Muscle layer of duodenum (tissue), 2 donors: ENCODE measurements around the gene NAPG.

Experiments used
- H3K27ac ChIP-seq: one replicate; pipeline ENCODE4 v1.7.0; 2013; ENCODE audit warnings: mild to moderate bottlenecking, low read length
- H3K27me3 ChIP-seq: one replicate; pipeline ENCODE4 v1.7.0; 2013; ENCODE audit warnings: low read depth, mild to moderate bottlenecking, control low read depth, low read length
- H3K36me3 ChIP-seq, 2 donors: one replicate each; pipeline ENCODE4 v1.7.0; 2013; ENCODE audit warnings: low read length in 2 of 2, control low read depth in 1 of 2, mild to moderate bottlenecking in 1 of 2; ENCODE audit not compliant: insufficient read depth in 2 of 2, control insufficient read depth in 1 of 2
- H3K4me1 ChIP-seq, 2 donors: one replicate each; pipeline ENCODE4 v1.7.0; 2013; ENCODE audit warnings: low read length in 2 of 2, mild to moderate bottlenecking in 2 of 2, control low read depth in 1 of 2, moderate library complexity in 1 of 2; ENCODE audit not compliant: insufficient read depth in 2 of 2, control insufficient read depth in 1 of 2
- H3K4me3 ChIP-seq, 2 donors: one replicate each; pipeline ENCODE4 v1.7.0; 2013; ENCODE audit warnings: low read length in 2 of 2, low read depth in 1 of 2, mild to moderate bottlenecking in 1 of 2
- H3K9me3 ChIP-seq, 2 donors: one replicate each; pipeline ENCODE4 v1.7.0; 2013; ENCODE audit warnings: low read length in 2 of 2, control low read depth in 1 of 2, mild to moderate bottlenecking in 1 of 2; ENCODE audit not compliant: control insufficient read depth in 1 of 2
- donor health status: healthy.

Gene NAPG

DNA sequence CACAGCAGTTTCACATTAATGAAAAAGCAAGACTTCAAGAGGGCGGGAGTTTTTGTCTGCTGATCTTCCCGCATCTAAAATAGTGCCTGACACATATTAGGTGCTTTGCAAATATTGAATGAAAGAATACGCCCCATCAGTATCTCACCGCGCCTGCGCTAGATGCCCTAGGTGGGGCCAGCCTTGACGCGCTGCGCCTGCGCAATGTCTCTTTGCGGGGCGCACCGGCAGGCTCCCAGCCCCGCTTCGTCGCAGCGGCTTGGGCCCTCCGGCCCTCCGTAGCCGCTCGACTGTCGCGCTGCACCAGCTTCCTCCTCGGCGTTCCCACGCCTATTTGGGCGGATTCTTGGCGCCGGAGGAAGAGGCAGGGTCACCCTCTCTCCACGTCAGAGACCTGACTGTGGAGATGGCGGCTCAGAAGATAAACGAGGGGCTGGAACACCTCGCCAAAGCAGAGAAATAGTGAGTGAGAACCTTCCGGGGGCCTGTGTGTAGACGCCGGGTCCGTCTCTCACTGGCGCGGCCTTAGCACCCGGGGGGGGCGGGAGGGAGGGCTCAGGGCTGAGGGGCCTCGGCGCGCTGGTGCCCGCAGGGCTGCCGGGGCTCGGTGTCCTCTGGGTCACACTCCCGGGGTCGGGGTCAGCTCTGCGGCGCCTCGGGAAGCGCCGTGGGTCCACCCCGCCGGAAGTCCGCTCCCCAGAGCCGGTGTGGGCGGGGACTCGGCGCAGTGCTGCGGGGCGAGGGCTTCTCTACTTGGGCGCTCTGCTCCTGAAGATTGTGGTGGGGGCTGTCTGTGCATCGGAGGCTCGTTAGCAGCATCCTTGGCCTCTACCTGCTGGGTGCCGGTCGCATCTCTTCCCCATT lies at the start of gene NAPG:
Gene NAPG, plus strand, starts transcription at position 331 of the 864 bp plus-strand sequence. Its CDS starts 76 bp downstream, at position 407.
- no peaks in the 10 kb centered on the region for H3K36me3 ChIP-seq
- H3K27me3 ChIP-seq: no peaks in the 10 kb centered on the region
- H3K4me1 ChIP-seq: peaks cover 0 to 15% of the 10 kb centered on the region in 2 donors
- H3K9me3 ChIP-seq: no peaks in the 10 kb centered on the region
- peak within 1 kb of the TSS; percentile 86 for H3K27ac ChIP-seq
- H3K4me3 ChIP-seq: peak within 1 kb of the TSS; percentile 99

DNA sequence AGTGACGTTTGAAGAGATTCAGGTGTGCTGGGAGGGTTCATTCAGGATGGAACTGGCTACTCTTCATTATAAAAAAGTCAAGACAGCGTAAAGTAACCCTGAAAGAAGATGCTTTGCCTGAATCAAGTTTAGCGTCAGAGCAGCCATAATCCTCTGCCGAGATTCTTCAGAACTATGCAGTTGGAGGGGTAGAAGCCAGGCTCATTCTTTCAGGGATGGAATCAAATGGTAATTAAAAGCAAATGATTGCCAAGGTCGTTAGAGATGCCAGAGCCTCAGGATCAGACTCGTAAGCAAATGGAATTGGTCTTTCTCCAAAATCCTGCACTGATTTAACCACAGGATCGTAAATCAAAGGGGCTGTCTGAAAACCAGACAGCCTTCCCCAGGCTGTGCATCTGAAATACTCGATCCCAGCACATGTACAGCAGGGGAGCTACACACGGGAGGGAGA lies 49.5 kb upstream of the NAPG start:
- Histone ChIP-seq H3K4me1 (peaks cover 6 to 18% of the 10 kb centered on the region in 2 donors), H3K9me3 (no peaks in the 10 kb centered on the region), H3K36me3 (peaks cover 0 to 5% of the 10 kb centered on the region in 2 donors), H3K27me3 (no peaks in the 10 kb centered on the region), H3K27ac (no peak overlapping the region), H3K4me3 (no peak overlapping the region)

DNA sequence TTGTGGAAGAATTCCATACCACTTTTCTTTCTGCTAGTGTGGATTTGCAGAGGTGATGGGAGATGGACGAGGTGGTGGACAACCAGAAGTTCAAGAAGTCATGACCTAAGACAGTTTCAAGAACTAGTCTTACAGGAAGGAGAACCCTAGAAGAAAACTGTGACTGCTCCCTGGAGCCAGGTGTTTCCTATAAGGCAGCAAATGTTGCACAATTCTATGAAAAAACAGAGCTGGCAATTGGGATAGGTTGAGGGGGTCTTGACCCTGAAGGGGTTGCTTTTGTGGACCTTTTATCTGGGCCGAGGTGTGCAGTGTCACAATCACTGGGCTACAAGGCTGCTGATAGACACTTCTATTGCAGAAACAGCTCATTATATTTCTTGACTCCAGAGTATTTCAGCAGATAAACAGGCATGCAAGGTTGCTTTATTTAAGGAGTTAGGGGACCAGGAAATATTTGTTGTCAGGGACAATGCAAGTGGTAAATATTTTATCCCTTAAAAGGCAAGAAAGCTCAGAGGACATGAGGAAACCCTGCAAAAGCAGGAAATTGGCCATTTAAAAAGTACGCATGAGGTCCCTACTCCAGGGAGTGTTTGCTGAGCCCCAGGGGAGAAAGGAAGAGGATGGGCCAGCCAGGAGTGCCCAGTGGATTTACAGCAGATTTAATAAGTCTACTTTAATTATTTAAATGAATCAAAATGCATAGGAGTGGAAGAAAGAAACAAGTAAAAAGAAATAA lies 48.5 kb upstream of the NAPG start:
- H3K4me3 ChIP-seq: no peak overlapping the region
- no peaks in the 10 kb centered on the region for H3K27me3 ChIP-seq
- no peaks in the 10 kb centered on the region for H3K36me3 ChIP-seq
- no peaks in the 10 kb centered on the region for H3K9me3 ChIP-seq
- peaks cover 6 to 18% of the 10 kb centered on the region in 2 donors for H3K4me1 ChIP-seq
- H3K27ac ChIP-seq: no peak overlapping the region

DNA sequence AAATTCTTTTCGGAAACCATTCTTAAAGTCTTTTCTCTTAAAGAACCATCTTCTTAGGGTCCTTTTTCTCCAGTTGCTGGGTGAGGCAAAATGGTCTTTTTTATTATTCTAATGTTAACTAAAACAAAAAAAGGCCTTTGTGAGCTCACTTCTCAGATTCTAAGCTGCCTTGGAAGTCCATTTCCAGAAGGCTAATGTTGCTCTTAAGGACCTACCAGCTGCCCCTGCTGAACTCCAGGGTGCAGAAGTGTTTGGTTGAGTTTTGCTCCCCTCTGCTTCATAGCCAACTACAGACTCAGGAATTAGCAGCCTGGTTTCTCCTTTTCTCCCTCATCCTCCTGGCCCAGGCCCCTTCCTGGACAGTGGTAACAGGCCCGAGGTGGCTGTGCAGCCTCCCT lies 48.0 kb upstream of the NAPG start:
- peaks cover 6 to 18% of the 10 kb centered on the region in 2 donors for H3K4me1 ChIP-seq
- no peaks in the 10 kb centered on the region for H3K36me3 ChIP-seq
- H3K27ac ChIP-seq: no peak overlapping the region
- H3K27me3 ChIP-seq: no peaks in the 10 kb centered on the region
- no peak overlapping the region for H3K4me3 ChIP-seq
- H3K9me3 ChIP-seq: no peaks in the 10 kb centered on the region

DNA sequence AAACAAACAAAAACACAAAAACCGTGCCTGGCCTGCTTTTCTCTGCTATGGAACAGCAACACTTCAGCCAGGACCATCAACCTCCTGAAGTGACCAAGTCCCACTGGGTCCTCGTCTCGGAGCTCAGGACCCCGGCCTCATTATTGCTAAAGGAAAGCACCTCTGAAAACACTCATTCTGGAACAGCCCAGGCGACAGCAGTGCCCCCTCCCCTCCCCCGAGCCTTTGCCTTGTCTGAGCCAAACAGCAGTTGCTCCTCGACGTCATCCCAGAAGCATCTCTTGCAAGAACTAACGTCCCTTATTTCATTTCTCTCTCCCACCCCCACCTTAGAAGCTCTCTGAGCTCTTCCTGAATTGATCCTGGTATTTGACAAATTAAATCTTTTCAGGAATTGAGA lies 44.0 kb upstream of the NAPG start:
- no peak overlapping the region for H3K4me3 ChIP-seq
- peaks cover 0 to 11% of the 10 kb centered on the region in 2 donors for H3K4me1 ChIP-seq
- H3K9me3 ChIP-seq: no peaks in the 10 kb centered on the region
- no peak overlapping the region for H3K27ac ChIP-seq
- H3K36me3 ChIP-seq: no peaks in the 10 kb centered on the region
- no peaks in the 10 kb centered on the region for H3K27me3 ChIP-seq

DNA sequence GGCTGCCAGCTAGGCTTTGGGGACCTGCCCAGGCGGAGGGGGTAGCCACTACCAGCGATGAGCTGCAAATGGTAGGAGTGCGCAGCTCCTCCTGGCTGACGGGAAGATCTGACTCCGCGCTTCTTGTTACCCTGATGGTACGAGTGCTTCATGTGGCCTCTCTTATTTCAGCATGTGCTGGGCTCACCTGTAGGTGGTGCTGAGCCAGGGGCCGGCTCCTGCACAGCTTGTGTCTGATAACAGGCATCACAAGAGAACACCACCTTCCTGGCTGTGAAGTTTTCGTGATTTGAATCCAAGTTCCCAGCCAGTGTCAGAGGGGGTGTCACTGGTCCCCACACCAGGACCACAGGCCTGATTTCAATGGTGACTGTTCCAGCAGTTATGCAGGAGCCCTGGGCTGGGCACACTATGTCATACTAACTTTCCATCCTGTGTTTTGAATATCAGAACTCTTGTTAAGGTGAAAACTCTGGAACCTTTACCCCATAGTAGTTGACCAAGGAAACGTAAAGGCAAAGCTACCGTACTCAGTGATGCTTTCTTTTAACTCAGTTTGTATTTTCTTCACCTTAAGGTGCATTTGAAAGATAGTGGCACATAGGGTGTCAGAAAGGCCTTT lies 43.4 kb upstream of the NAPG start:
- H3K9me3 ChIP-seq: no peaks in the 10 kb centered on the region
- H3K36me3 ChIP-seq: no peaks in the 10 kb centered on the region
- no peak overlapping the region for H3K27ac ChIP-seq
- no peak overlapping the region for H3K4me3 ChIP-seq
- H3K4me1 ChIP-seq: peaks cover 0 to 4% of the 10 kb centered on the region in 2 donors
- no peaks in the 10 kb centered on the region for H3K27me3 ChIP-seq

DNA sequence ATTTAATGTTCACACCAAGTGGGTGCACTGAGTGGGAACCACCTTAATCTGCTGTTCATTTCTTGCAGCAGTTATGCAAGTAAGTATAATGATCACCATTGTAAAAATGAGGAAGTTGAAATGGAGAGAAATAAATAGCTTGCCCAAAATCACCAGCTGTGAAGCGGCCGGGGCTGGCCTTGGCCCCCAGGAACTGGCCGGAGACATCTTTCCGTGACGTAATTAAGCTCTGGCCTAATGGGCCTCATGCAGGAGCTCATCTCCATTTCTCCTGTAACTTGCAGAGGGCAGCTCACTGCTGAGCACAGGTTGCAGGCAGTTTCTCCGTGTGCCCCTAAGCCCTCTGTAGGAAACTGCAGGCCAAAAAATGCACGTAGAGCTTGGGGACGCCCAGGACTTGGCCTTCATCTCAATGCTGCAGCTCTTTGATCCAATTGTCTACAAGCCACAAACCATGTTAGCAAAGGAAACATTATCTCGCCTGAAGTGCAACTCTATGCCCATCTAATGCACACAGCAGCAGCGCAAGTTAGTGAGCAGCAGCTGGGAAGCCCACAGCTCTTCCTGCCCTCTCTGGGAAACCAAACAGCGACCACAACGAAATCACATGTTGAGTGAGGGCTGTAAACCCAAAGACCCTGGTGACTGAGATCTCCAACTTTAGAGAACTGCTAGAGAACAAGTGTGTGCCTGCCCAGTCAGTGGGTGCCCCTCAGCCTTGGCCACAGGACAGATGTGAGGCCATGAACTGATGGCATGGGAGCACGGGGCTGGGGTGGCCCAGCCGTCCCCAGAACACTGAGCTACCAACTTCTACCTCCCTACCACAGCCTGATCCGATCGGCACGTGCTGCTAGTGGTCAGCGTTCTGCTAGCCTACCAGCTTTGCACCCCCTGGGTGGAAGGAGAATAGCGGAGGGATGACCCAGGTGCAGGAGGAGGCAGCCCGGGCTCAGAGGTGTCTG lies 42.6 kb upstream of the NAPG start:
- Histone ChIP-seq H3K27me3 (no peaks in the 10 kb centered on the region), H3K36me3 (no peaks in the 10 kb centered on the region), H3K4me3 (no peak overlapping the region), H3K27ac (no peak overlapping the region), H3K4me1 (peaks cover 0 to 4% of the 10 kb centered on the region in 2 donors), H3K9me3 (no peaks in the 10 kb centered on the region)

DNA sequence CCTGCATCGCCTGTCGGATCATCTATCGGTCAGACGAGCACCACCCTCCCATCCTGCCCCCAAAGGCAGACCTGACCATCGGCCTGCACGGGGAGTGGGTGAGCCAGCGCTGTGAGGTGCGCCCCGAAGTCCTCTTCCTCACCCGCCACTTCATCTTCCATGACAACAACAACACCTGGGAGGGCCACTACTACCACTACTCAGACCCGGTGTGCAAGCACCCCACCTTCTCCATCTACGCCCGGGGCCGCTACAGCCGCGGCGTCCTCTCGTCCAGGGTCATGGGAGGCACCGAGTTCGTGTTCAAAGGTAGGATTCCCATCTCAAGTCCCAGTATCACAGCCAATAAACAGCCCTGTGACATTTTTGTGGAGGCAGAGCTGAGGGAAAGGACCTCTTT lies 40.4 kb upstream of the NAPG start:
- Histone ChIP-seq H3K9me3 (no peaks in the 10 kb centered on the region), H3K36me3 (peaks cover 5 to 6% of the 10 kb centered on the region in 2 donors), H3K27ac (no peak overlapping the region), H3K4me1 (no peaks in the 10 kb centered on the region), H3K4me3 (no peak overlapping the region), H3K27me3 (no peaks in the 10 kb centered on the region)

DNA sequence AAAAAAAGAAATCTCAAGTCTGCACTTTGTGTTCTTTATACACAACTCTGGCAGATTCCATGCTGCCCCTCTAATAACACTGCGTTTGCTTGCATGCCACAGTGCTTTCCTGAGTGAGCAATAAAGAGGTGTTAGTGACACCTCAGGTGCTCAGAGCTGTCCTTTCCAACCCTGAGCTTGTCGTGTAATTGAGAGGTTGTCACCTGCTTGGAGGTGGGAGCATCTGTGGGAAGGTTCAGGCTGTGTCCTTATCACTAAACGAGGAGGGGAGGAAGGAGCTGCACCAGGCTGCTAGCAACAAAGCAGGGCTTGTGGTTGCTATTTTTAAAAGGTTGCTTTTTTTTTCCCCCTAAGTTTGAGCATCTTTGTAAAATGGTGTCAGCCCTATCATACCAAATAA lies 39.5 kb upstream of the NAPG start:
- Histone ChIP-seq H3K4me1 (no peaks in the 10 kb centered on the region), H3K27ac (no peak overlapping the region), H3K27me3 (no peaks in the 10 kb centered on the region), H3K4me3 (no peak overlapping the region), H3K36me3 (peaks cover 5 to 6% of the 10 kb centered on the region in 2 donors), H3K9me3 (no peaks in the 10 kb centered on the region)

DNA sequence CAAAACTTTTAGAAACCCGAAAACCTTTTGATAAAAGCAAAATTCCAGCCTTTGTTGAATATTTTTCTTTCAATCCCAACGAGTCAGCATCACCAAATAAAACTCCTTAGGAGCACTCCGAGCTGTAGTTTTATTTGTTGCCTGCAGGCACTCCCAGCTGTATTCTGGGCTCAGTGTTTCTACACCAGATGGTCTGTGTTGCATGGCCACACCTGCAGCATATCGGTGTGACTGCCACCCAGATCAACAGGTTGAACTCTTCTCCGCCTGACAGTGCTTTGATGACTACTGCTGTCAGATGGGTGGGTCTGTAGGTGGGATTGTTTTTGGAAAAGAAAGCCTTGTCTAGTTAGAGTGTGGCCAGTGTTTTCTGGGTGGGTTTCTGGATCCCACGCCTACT lies 38.7 kb upstream of the NAPG start:
- Histone ChIP-seq H3K4me1 (no peaks in the 10 kb centered on the region), H3K4me3 (no peak overlapping the region), H3K27ac (no peak overlapping the region), H3K36me3 (peaks cover 5 to 6% of the 10 kb centered on the region in 2 donors), H3K9me3 (no peaks in the 10 kb centered on the region), H3K27me3 (no peaks in the 10 kb centered on the region)
